ENCODE data around the gene TBC1D24.
"Not testable (repeated sequence)": the region's sequence is repeated elsewhere in the genome, so short reads cannot be mapped to it uniquely, and the experiment has no call there.

Gene TBC1D24

GRCh38 chr16:2543771-2544170 is 68.8 kb downstream of the TBC1D24 start:
- not testable (repeated sequence) for H3K9ac ChIP-seq (ENCODE audit: low read depth, low read length); H3K4me3 ChIP-seq (ENCODE audit: low read length); H3K4me1 ChIP-seq (ENCODE audit: insufficient read depth, low read length); H3K36me3 ChIP-seq (ENCODE audit: insufficient read depth, low read length); H3K27ac ChIP-seq (ENCODE audit: low read depth, low read length); H3K27me3 ChIP-seq (ENCODE audit: insufficient read depth, low read length); H3K9me3 ChIP-seq (ENCODE audit: insufficient read depth, low read depth, low read length)
- 98% methylated on average over 14 of the region's 14 CpGs for WGBS

GRCh38 chr16:2550283-2550878 is 75.5 kb downstream of the TBC1D24 start:
- not testable (repeated sequence) for H3K9me3 ChIP-seq (ENCODE audit: insufficient read depth, low read depth, low read length); H3K4me1 ChIP-seq (ENCODE audit: insufficient read depth, low read length); H3K36me3 ChIP-seq (ENCODE audit: insufficient read depth, low read length); H3K9ac ChIP-seq (ENCODE audit: low read depth, low read length); H3K27me3 ChIP-seq (ENCODE audit: insufficient read depth, low read length); H3K4me3 ChIP-seq (ENCODE audit: low read length); H3K27ac ChIP-seq (ENCODE audit: low read depth, low read length)
- WGBS, result no CpG with 5 or more reads among the region's 14 CpGs

- 64% methylated on average over 10 of the region's 17 CpGs for WGBS
- not testable (repeated sequence) for H3K27me3 ChIP-seq (ENCODE audit: insufficient read depth, low read length); H3K4me3 ChIP-seq (ENCODE audit: low read length); H3K4me1 ChIP-seq (ENCODE audit: insufficient read depth, low read length); H3K9ac ChIP-seq (ENCODE audit: low read depth, low read length); H3K36me3 ChIP-seq (ENCODE audit: insufficient read depth, low read length); H3K9me3 ChIP-seq (ENCODE audit: insufficient read depth, low read depth, low read length); H3K27ac ChIP-seq (ENCODE audit: low read depth, low read length)
Observed at GRCh38 chr16:2551420-2551889, 76.5 kb downstream of the TBC1D24 start.

GRCh38 chr16:2554709-2555425 is 79.9 kb downstream of the TBC1D24 start:
- not testable (repeated sequence) for H3K4me3 ChIP-seq (ENCODE audit: low read length); H3K27ac ChIP-seq (ENCODE audit: low read depth, low read length); H3K36me3 ChIP-seq (ENCODE audit: insufficient read depth, low read length); H3K9ac ChIP-seq (ENCODE audit: low read depth, low read length); H3K9me3 ChIP-seq (ENCODE audit: insufficient read depth, low read depth, low read length); H3K4me1 ChIP-seq (ENCODE audit: insufficient read depth, low read length); H3K27me3 ChIP-seq (ENCODE audit: insufficient read depth, low read length)
- no CpG with 5 or more reads among the region's 13 CpGs for WGBS
